ENCODE data around the gene SMG6.
"Not testable (repeated sequence)": the region's sequence is repeated elsewhere in the genome, so short reads cannot be mapped to it uniquely, and the experiment has no call there.

Gene SMG6

DNA sequence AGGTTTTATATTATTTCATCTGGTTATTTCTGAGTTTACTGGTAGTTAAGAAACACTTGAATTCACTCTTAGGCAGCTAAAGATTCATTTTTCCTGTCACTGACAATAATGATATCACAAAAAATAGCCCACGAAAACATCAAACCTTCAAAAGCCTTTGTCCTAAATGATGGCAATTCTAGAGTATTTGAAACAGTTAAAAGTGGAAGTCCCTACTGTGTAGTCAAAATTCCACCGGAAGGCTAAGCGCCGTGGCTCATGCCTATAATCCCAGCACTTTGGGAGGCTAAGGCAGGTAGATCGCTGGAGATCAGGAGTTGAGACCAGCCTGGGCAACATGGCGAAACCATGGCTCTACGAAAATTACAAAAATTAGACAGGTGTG is 145.2 kb downstream of the SMG6 start:
- Histone ChIP-seq H3K4me1 (ENCODE audit: insufficient read depth, low read length) (no peaks in the 10 kb centered on the region), H3K9me3 (ENCODE audit: low read length) (peaks cover 2% of the 10 kb centered on the region), H3K27me3 (ENCODE audit: insufficient read depth, low read length) (no peaks in the 10 kb centered on the region), H3K4me3 (ENCODE audit: low read length) (no peak overlapping the region), H2AFZ (ENCODE audit: low read depth, low read length) (no peak overlapping the region), H3K36me3 (ENCODE audit: insufficient read depth, low read length) (peaks cover 47% of the 10 kb centered on the region)

DNA sequence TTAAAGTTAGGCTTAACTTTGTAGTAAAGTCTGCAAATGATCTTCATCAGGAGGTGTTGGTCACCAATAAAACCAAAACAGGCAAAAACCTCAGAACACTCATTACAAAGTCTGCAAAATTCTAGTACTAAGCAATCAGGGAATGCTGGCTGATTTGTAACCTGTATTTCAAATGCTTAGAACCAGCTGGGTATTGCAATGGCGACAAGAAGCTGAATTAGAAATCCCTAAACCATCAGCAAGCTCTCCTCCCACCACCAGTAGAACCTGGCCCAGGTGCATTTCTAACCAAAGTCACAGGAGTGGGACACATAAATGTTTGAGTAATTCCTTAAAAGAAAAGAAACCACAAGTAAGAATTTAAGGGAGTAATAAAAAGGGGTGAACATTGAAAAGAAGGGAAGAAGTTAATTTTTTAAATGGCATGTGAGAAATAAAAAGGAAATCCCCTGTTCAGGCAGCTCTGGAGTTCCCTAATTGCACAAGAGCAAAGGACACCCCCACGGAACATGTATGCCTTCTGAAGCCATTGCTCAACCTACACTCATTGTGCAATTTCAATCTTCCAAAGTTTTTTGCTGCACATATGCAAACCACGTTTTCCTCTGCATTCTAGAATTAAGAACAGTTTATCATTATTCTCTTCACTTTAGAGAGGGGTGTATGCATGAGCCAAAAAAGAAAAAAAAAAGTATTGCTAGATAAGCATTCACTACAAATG is 145.8 kb downstream of the SMG6 start:
- H3K4me1 ChIP-seq (ENCODE audit: insufficient read depth, low read length), result no peaks in the 10 kb centered on the region
- H3K4me3 ChIP-seq (ENCODE audit: low read length), result no peak overlapping the region
- peaks cover 2% of the 10 kb centered on the region for H3K9me3 ChIP-seq (ENCODE audit: low read length)
- H3K27me3 ChIP-seq (ENCODE audit: insufficient read depth, low read length), result no peaks in the 10 kb centered on the region
- H2AFZ ChIP-seq (ENCODE audit: low read depth, low read length), result no peak overlapping the region
- peaks cover 43% of the 10 kb centered on the region for H3K36me3 ChIP-seq (ENCODE audit: insufficient read depth, low read length)

DNA sequence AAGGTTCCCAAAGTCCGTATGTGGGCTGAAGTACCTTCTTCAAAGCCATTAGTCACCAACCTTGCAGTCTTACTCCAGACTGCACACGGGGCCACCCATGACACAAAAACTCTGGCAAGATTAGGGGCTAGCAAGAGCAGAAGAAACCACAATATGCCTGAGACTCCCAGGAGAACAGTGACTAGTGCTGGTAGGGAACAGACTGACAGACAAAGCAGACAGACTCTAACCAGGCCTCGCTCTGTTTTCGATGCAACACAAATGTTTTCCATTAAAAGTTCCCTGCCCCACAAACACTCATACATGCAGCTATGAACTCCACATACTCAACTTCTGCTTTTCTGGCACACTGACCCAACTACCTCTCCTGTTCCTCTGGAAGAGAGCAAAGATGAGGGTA is 146.5 kb downstream of the SMG6 start:
- H3K27me3 ChIP-seq (ENCODE audit: insufficient read depth, low read length), result no peaks in the 10 kb centered on the region
- peaks cover 2% of the 10 kb centered on the region for H3K9me3 ChIP-seq (ENCODE audit: low read length)
- H3K36me3 ChIP-seq (ENCODE audit: insufficient read depth, low read length), result peaks cover 40% of the 10 kb centered on the region
- H2AFZ ChIP-seq (ENCODE audit: low read depth, low read length), result no peak overlapping the region
- no peak overlapping the region for H3K4me3 ChIP-seq (ENCODE audit: low read length)
- H3K4me1 ChIP-seq (ENCODE audit: insufficient read depth, low read length), result no peaks in the 10 kb centered on the region

DNA sequence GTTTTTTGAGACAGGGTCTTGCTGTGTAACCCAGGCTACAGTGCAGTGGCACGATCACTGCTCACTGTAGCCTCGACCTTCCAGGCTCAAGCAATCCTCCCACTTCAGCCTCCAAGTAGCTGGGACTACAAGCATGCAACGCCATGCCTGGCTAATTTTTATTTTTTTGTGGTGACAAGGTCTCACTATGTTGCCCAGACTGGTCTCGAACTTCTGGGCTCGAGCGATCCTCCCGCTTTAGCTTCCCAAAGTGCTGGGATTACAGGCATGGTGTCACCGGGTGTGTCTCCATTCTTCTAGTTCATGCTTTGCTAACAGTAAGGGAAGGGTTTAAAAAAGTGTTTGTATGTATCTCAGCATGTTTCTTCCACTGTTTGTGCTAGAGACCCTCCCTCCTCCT is 146.9 kb downstream of the SMG6 start:
- Histone ChIP-seq H2AFZ (ENCODE audit: low read depth, low read length) (no peak overlapping the region), H3K36me3 (ENCODE audit: insufficient read depth, low read length) (peaks cover 41% of the 10 kb centered on the region), H3K4me1 (ENCODE audit: insufficient read depth, low read length) (no peaks in the 10 kb centered on the region), H3K9me3 (ENCODE audit: low read length) (peaks cover 2% of the 10 kb centered on the region), H3K4me3 (ENCODE audit: low read length) (no peak overlapping the region), H3K27me3 (ENCODE audit: insufficient read depth, low read length) (no peaks in the 10 kb centered on the region)

DNA sequence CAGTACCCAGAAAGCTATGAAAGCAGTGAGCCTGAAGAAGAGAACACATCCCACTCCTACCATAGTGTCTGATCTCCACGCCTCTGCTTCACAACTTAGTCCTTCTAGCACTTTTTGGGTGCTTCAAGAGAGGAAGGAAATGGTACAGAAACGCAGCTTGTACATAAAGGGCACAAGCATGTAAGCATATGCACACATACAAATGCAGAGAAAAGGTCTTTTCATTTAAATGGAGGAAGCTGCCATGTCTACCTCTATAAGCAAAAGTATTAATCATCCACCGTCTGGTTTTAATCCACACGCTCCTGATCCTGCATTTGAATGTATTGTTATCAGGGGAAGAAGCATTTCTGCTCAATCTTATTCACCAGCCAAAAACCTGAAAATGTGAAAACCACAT is 148.0 kb downstream of the SMG6 start:
- Histone ChIP-seq H3K4me3 (ENCODE audit: low read length) (no peak overlapping the region), H3K4me1 (ENCODE audit: insufficient read depth, low read length) (no peaks in the 10 kb centered on the region), H3K36me3 (ENCODE audit: insufficient read depth, low read length) (peaks cover 42% of the 10 kb centered on the region), H3K27me3 (ENCODE audit: insufficient read depth, low read length) (no peaks in the 10 kb centered on the region), H2AFZ (ENCODE audit: low read depth, low read length) (no peak overlapping the region), H3K9me3 (ENCODE audit: low read length) (peaks cover 2% of the 10 kb centered on the region)

DNA sequence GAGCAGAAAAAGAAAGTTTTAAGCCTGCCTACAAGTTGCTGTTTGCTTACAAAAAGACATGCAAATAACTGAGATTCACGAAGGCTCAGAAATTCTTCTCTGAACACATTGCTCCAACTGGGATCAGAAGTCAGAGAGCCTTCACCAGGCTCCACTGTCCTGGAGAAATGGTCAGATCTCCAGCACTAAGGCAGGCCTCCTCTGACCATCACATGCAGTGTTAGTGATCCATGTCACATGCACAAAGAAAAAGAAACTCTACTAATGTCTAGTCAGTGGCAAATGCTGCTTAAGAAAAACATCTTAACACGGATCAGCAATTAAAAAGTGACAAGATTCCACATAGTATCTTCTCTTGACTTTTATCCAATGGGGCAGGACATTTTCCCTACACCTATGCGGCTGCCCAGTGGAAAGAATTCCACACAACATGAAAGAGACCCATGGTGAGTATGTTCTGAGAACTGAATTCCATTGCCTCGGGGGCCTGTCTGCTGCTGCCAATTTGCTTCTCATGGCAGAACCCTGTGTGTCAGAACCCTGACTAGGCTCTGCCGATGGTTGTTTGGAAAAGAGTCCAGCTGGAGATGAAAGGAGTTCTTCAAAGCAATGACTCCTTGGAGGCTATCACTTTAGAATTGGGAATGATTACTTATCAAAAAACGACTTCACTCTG is 152.1 kb downstream of the SMG6 start:
- H3K36me3 ChIP-seq (ENCODE audit: insufficient read depth, low read length), result peaks cover 50% of the 10 kb centered on the region

DNA sequence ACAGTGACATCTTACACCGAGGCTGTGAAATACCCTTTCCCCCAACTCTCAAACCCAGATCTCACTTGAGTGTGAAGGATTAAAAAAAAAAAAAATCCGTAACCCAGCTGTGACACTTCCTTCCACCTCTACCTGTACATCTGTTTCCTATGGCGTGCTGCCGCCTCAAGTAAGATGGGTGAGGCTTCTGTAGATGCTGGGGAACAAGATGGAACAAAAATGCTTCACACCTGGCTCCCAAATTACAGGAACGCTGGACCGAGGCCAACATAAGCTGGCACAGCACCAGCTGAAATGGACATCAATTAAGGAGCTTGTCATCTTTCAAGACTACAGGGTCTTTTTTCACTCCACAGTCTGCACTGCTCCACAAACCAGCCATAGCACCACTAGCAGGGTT is 152.8 kb downstream of the SMG6 start:
- no peaks in the 10 kb centered on the region for H3K4me1 ChIP-seq (ENCODE audit: insufficient read depth, low read length)
- no peak overlapping the region for H3K4me3 ChIP-seq (ENCODE audit: low read length)
- H3K9me3 ChIP-seq (ENCODE audit: low read length), result peaks cover 2% of the 10 kb centered on the region
- H3K27me3 ChIP-seq (ENCODE audit: insufficient read depth, low read length), result no peaks in the 10 kb centered on the region
- H2AFZ ChIP-seq (ENCODE audit: low read depth, low read length), result no peak overlapping the region
- H3K36me3 ChIP-seq (ENCODE audit: insufficient read depth, low read length), result peaks cover 48% of the 10 kb centered on the region

More for the DNA sequence above, 152.1 kb downstream of the SMG6 start:
- Histone ChIP-seq H3K4me1 (ENCODE audit: insufficient read depth, low read length) (no peaks in the 10 kb centered on the region), H3K4me3 (ENCODE audit: low read length) (no peak overlapping the region), H3K9me3 (ENCODE audit: low read length) (peaks cover 2% of the 10 kb centered on the region), H3K27me3 (ENCODE audit: insufficient read depth, low read length) (no peaks in the 10 kb centered on the region), H2AFZ (ENCODE audit: low read depth, low read length) (no peak overlapping the region)

DNA sequence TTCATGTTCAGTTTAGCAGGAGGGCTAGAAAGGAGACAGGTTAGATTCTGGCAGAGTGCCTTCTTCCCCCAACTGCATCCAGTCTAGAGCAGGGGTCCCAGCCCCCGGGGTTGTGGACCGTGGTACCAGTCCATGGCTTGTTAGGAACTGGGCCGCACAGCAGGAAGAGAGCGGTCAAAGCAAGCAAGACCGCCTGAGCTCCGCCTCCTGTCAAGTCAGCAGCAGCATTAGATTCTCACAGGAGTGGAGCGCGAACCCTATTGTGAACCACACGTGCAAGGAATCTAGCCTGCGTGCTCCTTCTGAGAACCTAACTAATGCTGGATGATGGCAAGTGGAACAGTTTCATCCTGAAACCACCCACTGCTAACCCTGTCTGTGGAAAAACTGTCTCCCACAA is 153.7 kb downstream of the SMG6 start:
- Histone ChIP-seq H3K27me3 (ENCODE audit: insufficient read depth, low read length) (no peaks in the 10 kb centered on the region), H2AFZ (ENCODE audit: low read depth, low read length) (no peak overlapping the region), H3K9me3 (ENCODE audit: low read length) (peaks cover 2% of the 10 kb centered on the region), H3K36me3 (ENCODE audit: insufficient read depth, low read length) (peaks cover 39% of the 10 kb centered on the region), H3K4me1 (ENCODE audit: insufficient read depth, low read length) (no peaks in the 10 kb centered on the region), H3K4me3 (ENCODE audit: low read length) (no peak overlapping the region)

DNA sequence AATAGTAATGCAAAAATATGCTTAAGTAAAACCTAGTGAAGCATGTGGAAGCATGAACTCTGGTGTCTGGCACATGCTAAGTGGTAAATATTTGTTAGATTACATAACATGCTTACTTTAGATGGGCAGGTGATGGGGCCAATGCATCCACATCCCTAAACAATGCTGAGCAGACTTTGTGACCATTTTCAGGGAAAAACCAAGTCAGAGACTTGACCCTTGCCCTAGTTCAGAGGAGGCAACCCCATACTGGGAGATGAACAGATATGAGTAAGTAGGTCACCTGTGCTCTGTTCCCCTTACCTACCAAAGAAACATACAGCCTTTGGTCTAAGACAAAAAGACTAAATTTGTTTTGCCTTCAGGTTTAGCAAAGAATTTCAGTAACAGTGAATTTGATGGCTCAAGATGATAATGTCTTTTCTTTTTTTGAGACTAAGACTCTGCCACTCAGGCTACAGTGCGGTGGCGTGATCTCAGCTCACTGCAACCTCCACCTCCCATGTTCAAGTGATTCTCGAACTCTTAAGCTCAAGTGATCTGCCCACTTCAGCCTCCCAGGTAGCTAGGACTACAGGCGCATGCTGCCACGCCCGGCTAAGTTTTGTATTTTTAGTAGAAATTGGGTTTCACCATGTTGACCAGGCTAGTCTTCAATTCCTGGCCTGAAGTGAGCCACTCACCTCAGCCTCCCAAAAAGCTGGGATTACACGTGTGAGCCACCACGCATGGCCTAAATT is 157.3 kb downstream of the SMG6 start:
- Histone ChIP-seq H3K4me3 (ENCODE audit: low read length) (no peak overlapping the region), H3K9me3 (ENCODE audit: low read length) (no peaks in the 10 kb centered on the region), H3K36me3 (ENCODE audit: insufficient read depth, low read length) (peaks cover 21% of the 10 kb centered on the region), H3K4me1 (ENCODE audit: insufficient read depth, low read length) (no peaks in the 10 kb centered on the region), H3K27me3 (ENCODE audit: insufficient read depth, low read length) (no peaks in the 10 kb centered on the region), H2AFZ (ENCODE audit: low read depth, low read length) (no peak overlapping the region)

DNA sequence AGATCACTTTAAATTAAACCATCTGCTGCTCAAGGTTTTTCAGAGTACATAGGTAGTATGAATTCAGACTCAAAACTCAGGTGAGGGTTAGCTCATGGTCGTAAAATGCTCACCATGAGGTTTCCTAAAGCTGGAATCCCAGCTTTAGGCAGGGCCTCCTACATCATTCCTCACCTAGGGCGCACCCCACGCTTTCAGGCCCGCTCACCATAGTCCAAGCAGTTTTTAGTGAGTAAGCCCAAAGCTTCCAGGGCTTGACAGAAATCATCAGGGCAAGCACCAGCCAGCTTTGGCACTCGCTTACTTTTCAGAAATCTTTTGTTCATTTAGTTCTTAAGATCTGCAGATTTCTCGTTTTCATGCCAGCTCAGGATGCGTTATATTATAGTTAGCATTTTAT is 158.9 kb downstream of the SMG6 start:
- Histone ChIP-seq H2AFZ (ENCODE audit: low read depth, low read length) (no peak overlapping the region), H3K9me3 (ENCODE audit: low read length) (no peaks in the 10 kb centered on the region), H3K36me3 (ENCODE audit: insufficient read depth, low read length) (peaks cover 13% of the 10 kb centered on the region), H3K4me3 (ENCODE audit: low read length) (no peak overlapping the region), H3K27me3 (ENCODE audit: insufficient read depth, low read length) (no peaks in the 10 kb centered on the region), H3K4me1 (ENCODE audit: insufficient read depth, low read length) (no peaks in the 10 kb centered on the region)

DNA sequence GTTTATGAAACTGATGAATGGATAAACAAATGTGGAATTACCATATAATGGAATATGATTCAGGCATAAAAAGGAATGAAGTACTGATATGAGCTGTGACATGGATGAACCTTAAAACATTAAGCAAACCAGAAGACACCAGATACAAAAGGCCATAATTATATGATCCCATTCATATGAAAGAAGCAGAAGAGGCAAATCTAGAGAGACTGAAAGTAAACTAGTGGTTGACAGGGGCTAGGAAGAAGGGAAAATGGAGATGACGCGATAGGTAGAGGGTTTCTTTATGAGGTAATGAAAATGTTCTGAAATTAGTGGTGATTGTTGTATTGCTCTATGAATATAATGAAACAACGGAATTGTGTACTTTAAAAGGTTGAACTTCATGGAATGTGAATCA is 160.3 kb downstream of the SMG6 start:
- Histone ChIP-seq H3K27me3 (ENCODE audit: insufficient read depth, low read length) (no peaks in the 10 kb centered on the region), H3K4me3 (ENCODE audit: low read length) (no peak overlapping the region), H3K36me3 (ENCODE audit: insufficient read depth, low read length) (peaks cover 6% of the 10 kb centered on the region), H2AFZ (ENCODE audit: low read depth, low read length) (no peak overlapping the region), H3K9me3 (ENCODE audit: low read length) (no peaks in the 10 kb centered on the region), H3K4me1 (ENCODE audit: insufficient read depth, low read length) (peaks cover 9% of the 10 kb centered on the region)

DNA sequence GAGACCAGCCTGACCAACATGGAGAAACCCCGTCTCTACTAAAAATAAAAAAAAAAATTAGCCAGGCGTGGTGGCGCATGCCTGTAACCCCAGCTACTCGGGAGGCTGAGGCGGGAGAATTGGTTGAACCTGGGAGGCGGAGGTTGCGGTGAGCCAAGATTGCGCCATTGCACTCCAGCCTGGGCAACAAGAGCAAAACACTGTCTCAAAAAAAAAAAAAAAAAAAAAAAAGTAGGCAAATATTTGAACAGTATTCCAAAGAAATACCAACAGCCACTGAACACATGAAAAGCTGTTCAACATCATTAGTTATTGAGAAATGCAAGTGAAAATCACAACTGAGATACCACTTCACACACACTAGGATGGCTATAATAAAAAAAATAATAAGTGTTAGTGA is 160.9 kb downstream of the SMG6 start:
- H3K27me3 ChIP-seq (ENCODE audit: insufficient read depth, low read length), result not testable (repeated sequence)

DNA sequence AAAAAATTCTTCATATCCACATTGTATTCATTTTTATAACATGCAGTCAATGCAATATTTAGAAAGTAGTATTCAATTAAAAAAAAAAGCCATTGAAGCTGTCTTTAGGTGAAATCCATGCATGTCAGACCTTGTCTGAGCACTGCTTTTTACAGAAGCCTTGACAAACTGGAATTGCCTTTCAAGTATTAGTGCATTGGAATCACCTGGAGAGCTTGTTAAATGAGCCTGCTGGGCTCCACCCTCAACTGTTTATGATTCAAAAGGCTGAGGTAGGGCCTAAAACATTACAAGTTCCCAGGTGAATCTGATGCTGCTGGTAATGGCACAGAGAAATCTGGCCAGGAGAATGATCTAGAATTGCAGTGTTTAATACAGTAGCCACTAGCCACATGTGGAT is 162.9 kb downstream of the SMG6 start:
- no peaks in the 10 kb centered on the region for H3K27me3 ChIP-seq (ENCODE audit: insufficient read depth, low read length)
- H3K36me3 ChIP-seq (ENCODE audit: insufficient read depth, low read length), result no peaks in the 10 kb centered on the region
- no peaks in the 10 kb centered on the region for H3K9me3 ChIP-seq (ENCODE audit: low read length)
- H3K4me1 ChIP-seq (ENCODE audit: insufficient read depth, low read length), result peaks cover 23% of the 10 kb centered on the region
- H2AFZ ChIP-seq (ENCODE audit: low read depth, low read length), result no peak overlapping the region
- H3K4me3 ChIP-seq (ENCODE audit: low read length), result no peak overlapping the region

More for the DNA sequence above, 160.9 kb downstream of the SMG6 start:
- peaks cover 15% of the 10 kb centered on the region for H3K4me1 ChIP-seq (ENCODE audit: insufficient read depth, low read length)
- H2AFZ ChIP-seq (ENCODE audit: low read depth, low read length); H3K36me3 ChIP-seq (ENCODE audit: insufficient read depth, low read length); H3K4me3 ChIP-seq (ENCODE audit: low read length); H3K9me3 ChIP-seq (ENCODE audit: low read length): not testable (repeated sequence)
